IMR-90 (cell line): ENCODE data around the gene AWAT2. TPM values are rescaled to one million over a fixed set of nuclear protein-coding genes. Genes with fewer than 3 reads are reported as not detected.

Source experiments
- ATAC-seq: fragments of 200-7000 bp; cut with Tn5 transposase; 2 replicates; pipeline ENCODE4 v1.9.1; 2020; ENCODE audit warnings: low read depth, mild to moderate bottlenecking, moderate library complexity
- BruUV-seq: library from RNA; stranded (reverse); fragments of 400-500 nt; replicated peaks from 2 replicates; lab custom pipeline; 2021; lab: Mats Ljungman, UMichigan
- CTCF ChIA-PET: fragments of 300-600 bp; formaldehyde crosslinking; extraction: SDS; loops from one replicate; lab custom pipeline; 2021; ENCODE audit warnings: antibody characterized with exemption; lab: Yijun Ruan, JAX
- POLR2A ChIA-PET: fragments of 300-600 bp; sonication (Branson Sonifier 250); formaldehyde crosslinking; loops from one replicate; lab custom pipeline; 2022; ENCODE audit warnings: antibody characterized with exemption; ENCODE audit not compliant: unreplicated experiment; lab: Charles Lee
- DNase-seq: peaks from one replicate; pipeline ENCODE4 v3.0.0; 2013
- H2AFZ ChIP-seq: replicated peaks from 2 replicates; pipeline ENCODE3; 2013; ENCODE audit warnings: low read length, mild to moderate bottlenecking; ENCODE audit not compliant: poor library complexity
- H2AK5ac ChIP-seq: 2 replicates; pipeline ENCODE4 v1.6.1; 2013; ENCODE audit warnings: low read depth, low read length, inconsistent platforms
- H2AK9ac ChIP-seq: replicated peaks from 2 replicates; pipeline ENCODE3; 2013; ENCODE audit warnings: mild to moderate bottlenecking, low read depth, low read length, moderate library complexity; ENCODE audit not compliant: poor library complexity
- H2BK120ac ChIP-seq: 2 replicates; pipeline ENCODE4 v1.6.1; 2013; ENCODE audit warnings: low read depth, low read length, inconsistent platforms
- H2BK15ac ChIP-seq: 3 replicates; pipeline ENCODE4 v1.6.1; 2013; ENCODE audit warnings: low read depth, low read length, inconsistent platforms
- H2BK20ac ChIP-seq: 2 replicates; pipeline ENCODE4 v1.6.1; 2013; ENCODE audit warnings: low read depth, mild to moderate bottlenecking, inconsistent platforms, low read length, moderate library complexity
- H2BK5ac ChIP-seq: 2 replicates; pipeline ENCODE4 v1.6.1; 2013; ENCODE audit warnings: mild to moderate bottlenecking, low read depth, low read length, inconsistent platforms; ENCODE audit not compliant: poor library complexity, severe bottlenecking
- H3K14ac ChIP-seq: replicated peaks from 2 replicates; pipeline ENCODE4 v1.6.1; 2013; ENCODE audit warnings: low read depth, low read length, inconsistent platforms
- H3K18ac ChIP-seq: 2 replicates; pipeline ENCODE4 v1.6.1; 2013; ENCODE audit warnings: low read depth, low read length, control low read depth
- H3K23ac ChIP-seq: 2 replicates; pipeline ENCODE4 v1.6.1; 2013; ENCODE audit warnings: low read depth, low read length, inconsistent platforms
- H3K27ac ChIP-seq: 2 replicates; pipeline ENCODE4 v1.5.1; 2013; ENCODE audit warnings: mild to moderate bottlenecking, control low read depth, low read length; ENCODE audit not compliant: insufficient read depth
- H3K27me3 ChIP-seq: 2 replicates; pipeline ENCODE4 v1.6.1; 2013; ENCODE audit warnings: low read length; ENCODE audit not compliant: control insufficient read depth, insufficient read depth
- H3K36me3 ChIP-seq: 2 replicates; pipeline ENCODE4 v1.6.1; 2013; ENCODE audit warnings: low read length, mixed read lengths; ENCODE audit not compliant: control insufficient read depth, insufficient read depth
- H3K4ac ChIP-seq: 2 replicates; pipeline ENCODE4 v1.6.1; 2013; ENCODE audit warnings: low read depth, low read length, inconsistent platforms
- H3K4me1 ChIP-seq: 2 replicates; pipeline ENCODE4 v1.6.1; 2013; ENCODE audit warnings: low read length, mixed read lengths; ENCODE audit not compliant: control insufficient read depth, insufficient read depth
- H3K4me2 ChIP-seq: 2 replicates; pipeline ENCODE4 v1.6.1; 2013; ENCODE audit warnings: low read depth, mild to moderate bottlenecking, control low read depth, low read length, moderate library complexity
- H3K4me3 ChIP-seq: 2 replicates; pipeline ENCODE4 v1.5.1; 2013; ENCODE audit warnings: low read depth, mild to moderate bottlenecking, control low read depth, low read length, moderate library complexity; ENCODE audit not compliant: insufficient read depth
- H3K56ac ChIP-seq: 2 replicates; pipeline ENCODE4 v1.6.1; 2013; ENCODE audit warnings: low read length, inconsistent platforms; ENCODE audit not compliant: insufficient read depth; ENCODE audit errors: extremely low read depth
- H3K79me1 ChIP-seq, 2 experiments: 2 replicates each; pipeline ENCODE4 v1.6.1; 2013; ENCODE audit warnings: low read length in 2 of 2, inconsistent platforms in 1 of 2, low read depth in 1 of 2
- H3K9ac ChIP-seq: 2 replicates; pipeline ENCODE4 v1.6.1; 2013; ENCODE audit warnings: low read depth, low read length, control low read depth
- H3K9me1 ChIP-seq: 2 replicates; pipeline ENCODE4 v1.6.1; 2013; ENCODE audit warnings: low read length, inconsistent platforms; ENCODE audit not compliant: insufficient read depth
- H3K9me3 ChIP-seq: 2 replicates; pipeline ENCODE4 v1.6.1; 2013; ENCODE audit warnings: low read length; ENCODE audit not compliant: control insufficient read depth, insufficient read depth
- H4K20me1 ChIP-seq: 2 replicates; pipeline ENCODE4 v1.6.1; 2013; ENCODE audit warnings: low read length, inconsistent platforms; ENCODE audit not compliant: insufficient read depth
- H4K5ac ChIP-seq: 2 replicates; pipeline ENCODE4 v1.6.1; 2013; ENCODE audit warnings: mild to moderate bottlenecking, low read depth, low read length, control low read depth
- H4K8ac ChIP-seq, 2 experiments: 2 replicates each; pipeline ENCODE4 v1.6.1; 2013; ENCODE audit warnings: low read depth in 2 of 2, low read length in 2 of 2, control low read depth in 1 of 2, inconsistent platforms in 1 of 2
- H4K91ac ChIP-seq: 2 replicates; pipeline ENCODE4 v1.6.1; 2013; ENCODE audit warnings: low read depth, low read length, inconsistent platforms; ENCODE audit not compliant: insufficient read depth
- ELK1 ChIP-seq: fragments of 150-350 bp; IDR thresholded peaks from 2 replicates; pipeline ENCODE4 v1.6.1; 2016; ENCODE audit warnings: low read depth, mild to moderate bottlenecking, low read length, moderate library complexity, borderline replicate concordance
- dilution Hi-C: fragments of 300-500 bp; cut with HindIII; formaldehyde crosslinking; loops from one replicate; pipeline ENCODE4 v1.14.3; 2018; ENCODE audit warnings: low sequenced_read_pairs; ENCODE audit not compliant: unreplicated experiment
- in situ Hi-C: fragments of 300-500 bp; cut with MboI; formaldehyde crosslinking; loops from 3 replicates; pipeline ENCODE4 v1.14.3; 2019; ENCODE audit warnings: low sequenced_read_pairs, inconsistent platforms, mixed read lengths
- intact Hi-C: fragments of 100-400 bp; cut with micrococcal nuclease; formaldehyde crosslinking; loops from 2 replicates; pipeline ENCODE4 v1.10.0; 2022
- polyA plus RNA-seq, 3 experiments: library from polyadenylated mRNA; depleted of rRNA; stranded (reverse); fragments of >200 nt; gene quantifications; 2 replicates each; pipeline ENCODE4 v1.2.3, GENCODE V29; 2012; ENCODE audit warnings: low replicate concordance in 1 of 3
- total RNA-seq: library from RNA; depleted of rRNA; stranded (reverse); fragments of >200 nt; gene quantifications from 2 replicates; pipeline ENCODE4 v1.2.3, GENCODE V29; 2012

The AWAT2 gene
- total and polyA plus RNA-seq, 2 of the 4 experiments (the other 2 are of a cell fraction), result under 0.01 TPM; not detected in 1

DNA sequence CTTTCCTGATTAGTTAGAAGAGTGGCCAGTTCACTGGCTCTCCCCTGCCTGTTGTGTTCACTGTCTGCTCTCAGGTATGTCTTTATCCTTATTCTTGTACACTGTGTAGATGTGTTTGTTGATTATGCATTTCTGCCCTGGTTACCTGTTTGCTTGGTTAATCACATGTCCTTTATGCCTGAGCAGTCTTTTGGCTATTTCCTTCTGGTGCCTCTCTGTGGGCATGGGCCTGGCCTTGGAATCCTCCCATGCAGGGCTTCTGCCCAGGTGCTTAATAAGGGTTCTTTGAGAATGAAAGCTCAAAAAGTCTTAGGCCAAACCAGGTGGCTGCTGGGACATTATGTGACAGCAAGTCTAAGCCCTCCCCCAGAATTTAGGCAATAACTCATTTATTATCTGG, 39.0 kb upstream of the AWAT2 start:
- Histone ChIP-seq H3K36me3 (no peaks in the 10 kb centered on the region), H4K20me1 (no peaks in the 10 kb centered on the region), H2BK120ac (peak overlapping the region; percentile 49; the same call in 1 of the 2 replicates), H3K4me1 (peaks cover 7% of the 10 kb centered on the region), H2AK5ac (no peak overlapping the region), H3K23ac (no peak overlapping the region), H3K27me3 (peaks cover 2% of the 10 kb centered on the region), H4K8ac (no peak overlapping the region; a peak in 1 of 4 replicates), H3K9ac (no peak overlapping the region), H3K27ac (peak overlapping the region; percentile 52; the same call in 1 of the 2 replicates), H3K14ac (0 out of 2 replicates have a peak overlapping the region, but pooled peaks have one; percentile 11), H2AFZ (no peak overlapping the region), H3K79me1 (no peaks in the 10 kb centered on the region), H3K18ac (no peak overlapping the region; the same call in 1 of the 2 replicates), H2AK9ac (no peak overlapping the region), H4K5ac (no peak overlapping the region; the same call in 1 of the 2 replicates), H3K9me1 (no peaks in the 10 kb centered on the region), H4K91ac (no peak overlapping the region), H2BK20ac (peak overlapping the region; percentile 25; the same call in 1 of the 2 replicates), H3K4ac (0 out of 2 replicates have a peak overlapping the region, but pooled peaks have one; percentile 23), H3K9me3 (no peaks in the 10 kb centered on the region), H3K56ac (no peak overlapping the region), H3K4me2 (no peak overlapping the region), H2BK5ac (no peak overlapping the region), H3K4me3 (no peak overlapping the region), H2BK15ac (no peak overlapping the region)
- ATAC-seq (no peak), DNase-seq (no peak)
- in situ Hi-C loops, result no loop called here
- dilution Hi-C loops, result no loop called here
- TF ChIP-seq ELK1, result no peak
- ChIA-PET CTCF (no interaction called here), POLR2A (no interaction called here)
- BruUV-seq, result no TSS peak
- intact Hi-C loops, result no loop called here
